Neural cell (in vitro differentiated cells): Measurements from ENCODE around the gene TIGD6. TPM values are rescaled to one million over a fixed set of nuclear protein-coding genes. Genes with fewer than 3 reads are reported as not detected.

Experiments used
- H2AFZ ChIP-seq: fragments of 200-600, 300-800 bp; sonication (generic), shearing (Covaris generic); 2 replicates; pipeline ENCODE4 v1.6.0; 2014; ENCODE audit warnings: low read depth, mild to moderate bottlenecking, antibody characterized with exemption, low read length, moderate library complexity
- H3F3A ChIP-seq: fragments of 200-600 bp; shearing (Covaris generic); 2 replicates; pipeline ENCODE4 v1.6.1; 2016; ENCODE audit warnings: mild to moderate bottlenecking, moderate library complexity, mixed read lengths, antibody characterized with exemption, low read length; ENCODE audit not compliant: insufficient read depth, poor library complexity, severe bottlenecking
- H3K27ac ChIP-seq: fragments of 200-600, 300-800 bp; sonication (generic), shearing (Covaris generic); 2 replicates; pipeline ENCODE4 v1.5.1; 2014; ENCODE audit warnings: mild to moderate bottlenecking, low read length, moderate library complexity
- H3K27me3 ChIP-seq: fragments of 300-800, 200-600 bp; sonication (generic), shearing (Covaris generic); 2 replicates; pipeline ENCODE4 v1.6.0; 2014; ENCODE audit warnings: mild to moderate bottlenecking, low read depth, low read length, moderate library complexity; ENCODE audit not compliant: insufficient read depth
- H3K36me3 ChIP-seq: fragments of 300-800, 200-600 bp; sonication (generic), shearing (Covaris generic); 2 replicates; pipeline ENCODE4 v1.5.1; 2014; ENCODE audit warnings: mild to moderate bottlenecking, antibody characterized with exemption, low read length, moderate library complexity; ENCODE audit not compliant: insufficient read depth
- H3K4me2 ChIP-seq: fragments of 300-800, 200-600 bp; sonication (generic), shearing (Covaris generic); 2 replicates; pipeline ENCODE4 v1.6.0; 2014; ENCODE audit warnings: mild to moderate bottlenecking, low read length
- H3K4me3 ChIP-seq: fragments of 300-800, 200-600 bp; sonication (generic), shearing (Covaris generic); 2 replicates; pipeline ENCODE4 v1.5.1; 2014; ENCODE audit warnings: mild to moderate bottlenecking, low read length, moderate library complexity
- H3K79me2 ChIP-seq: fragments of 200-600 bp; shearing (Covaris generic); replicated peaks from 2 replicates; pipeline ENCODE4 v1.6.0; 2014; ENCODE audit warnings: mild to moderate bottlenecking, low read length, moderate library complexity; ENCODE audit not compliant: insufficient read depth
- H3K9ac ChIP-seq: fragments of 300-800, 200-600 bp; sonication (generic), shearing (Covaris generic); 2 replicates; pipeline ENCODE4 v1.6.1; 2016; ENCODE audit warnings: mild to moderate bottlenecking, low read length, mixed read lengths
- H3K9me2 ChIP-seq: fragments of 200-600 bp; shearing (Covaris generic); 2 replicates; pipeline ENCODE4 v1.6.1; 2016; ENCODE audit warnings: mild to moderate bottlenecking, low read length, mixed read lengths; ENCODE audit not compliant: insufficient read depth
- H3K9me3 ChIP-seq: fragments of 200-600, 300-800 bp; sonication (generic), shearing (Covaris generic); 2 replicates; pipeline ENCODE4 v1.6.1; 2016; ENCODE audit warnings: mild to moderate bottlenecking, mixed run types, low read length, moderate library complexity, mixed read lengths
- H4K20me1 ChIP-seq: fragments of 200-600 bp; shearing (Covaris generic); 2 replicates; pipeline ENCODE4 v1.6.1; 2016; ENCODE audit warnings: mild to moderate bottlenecking, mixed run types; ENCODE audit not compliant: insufficient read depth
- EP300 ChIP-seq: fragments of 450-650 bp; conservative IDR thresholded peaks from 2 replicates; pipeline ENCODE4 v1.6.1; 2014; ENCODE audit warnings: antibody characterized with exemption, mild to moderate bottlenecking, moderate library complexity; ENCODE audit not compliant: poor library complexity, severe bottlenecking
- EZH2 ChIP-seq: fragments of 200-600, 300-800 bp; shearing (Covaris generic), sonication (generic); IDR thresholded peaks from 2 replicates; pipeline ENCODE4 v1.6.1; 2014; ENCODE audit warnings: antibody characterized with exemption, low read length, borderline replicate concordance, mild to moderate bottlenecking; ENCODE audit not compliant: insufficient read depth, poor library complexity, severe bottlenecking
- MXI1 ChIP-seq: fragments of 450-650 bp; conservative IDR thresholded peaks from 2 replicates; pipeline ENCODE4 v1.6.1; 2014; ENCODE audit warnings: antibody characterized with exemption, mild to moderate bottlenecking; ENCODE audit not compliant: poor library complexity, severe bottlenecking
- POLR2AphosphoS5 ChIP-seq: IDR thresholded peaks from 2 replicates; pipeline ENCODE4 v1.6.1; 2012
- RAD21 ChIP-seq: fragments of 450-650 bp; conservative IDR thresholded peaks from 2 replicates; pipeline ENCODE4 v1.6.1; 2014; ENCODE audit warnings: antibody characterized with exemption, mild to moderate bottlenecking, moderate library complexity
- SMC3 ChIP-seq: fragments of 450-650 bp; conservative IDR thresholded peaks from 2 replicates; pipeline ENCODE4 v1.6.1; 2014; ENCODE audit warnings: antibody characterized with exemption, mild to moderate bottlenecking, moderate library complexity; ENCODE audit not compliant: poor library complexity
- TAF1 ChIP-seq: IDR thresholded peaks from 2 replicates; pipeline ENCODE4 v1.6.1; 2012; ENCODE audit warnings: low read depth
- polyA plus RNA-seq: library from polyadenylated mRNA; depleted of rRNA; stranded (reverse); fragments of >200 nt; gene quantifications from 2 replicates; pipeline ENCODE4 v1.2.3, GENCODE V29; 2014
- TF ChIP-seq, protein P1 (sequence below): IDR thresholded peaks from 2 replicates; pipeline ENCODE4 v1.6.1; 2012; ENCODE audit warnings: borderline replicate concordance
- TF ChIP-seq, protein P2 (sequence below): fragments of 450-650 bp; IDR thresholded peaks from 2 replicates; pipeline ENCODE4 v1.5.1; 2014; ENCODE audit warnings: antibody characterized with exemption, mild to moderate bottlenecking, moderate library complexity; ENCODE audit not compliant: poor library complexity, severe bottlenecking

The TIGD6 gene
- polyA plus RNA-seq, 1 donor from 2014 or later: 6.5 TPM

DNA sequence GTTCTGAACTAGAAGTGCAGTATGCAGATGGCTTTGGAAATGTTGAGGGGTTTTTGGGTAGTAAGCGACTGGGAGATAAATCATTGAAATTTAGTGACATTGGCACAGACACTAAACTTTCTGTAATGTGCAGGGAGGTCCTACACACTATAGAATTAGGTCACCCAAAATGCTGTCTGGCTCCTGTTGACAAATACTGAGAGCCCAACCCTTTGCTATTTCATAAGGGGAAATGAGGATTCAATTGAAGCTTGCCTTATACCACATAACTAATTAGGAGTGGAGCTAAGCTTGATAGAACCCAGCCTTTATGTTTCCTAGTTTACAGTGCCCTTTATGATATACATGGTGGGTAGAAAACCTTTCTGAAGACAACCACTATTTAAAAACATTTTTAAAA lies 22.7 kb upstream of the TIGD6 start:
- no peaks in the 10 kb centered on the region for H3K27me3 ChIP-seq
- H3K79me2 ChIP-seq: no peaks in the 10 kb centered on the region
- no peak overlapping the region for H3K4me2 ChIP-seq
- H3K4me3 ChIP-seq: no peak overlapping the region
- no peaks in the 10 kb centered on the region for H4K20me1 ChIP-seq
- no peak overlapping the region for H2AFZ ChIP-seq
- no peak overlapping the region for H3K27ac ChIP-seq
- no peak for TF ChIP-seq RAD21
- TF ChIP-seq POLR2AphosphoS5: no peak
- TF ChIP-seq, protein P1, sequence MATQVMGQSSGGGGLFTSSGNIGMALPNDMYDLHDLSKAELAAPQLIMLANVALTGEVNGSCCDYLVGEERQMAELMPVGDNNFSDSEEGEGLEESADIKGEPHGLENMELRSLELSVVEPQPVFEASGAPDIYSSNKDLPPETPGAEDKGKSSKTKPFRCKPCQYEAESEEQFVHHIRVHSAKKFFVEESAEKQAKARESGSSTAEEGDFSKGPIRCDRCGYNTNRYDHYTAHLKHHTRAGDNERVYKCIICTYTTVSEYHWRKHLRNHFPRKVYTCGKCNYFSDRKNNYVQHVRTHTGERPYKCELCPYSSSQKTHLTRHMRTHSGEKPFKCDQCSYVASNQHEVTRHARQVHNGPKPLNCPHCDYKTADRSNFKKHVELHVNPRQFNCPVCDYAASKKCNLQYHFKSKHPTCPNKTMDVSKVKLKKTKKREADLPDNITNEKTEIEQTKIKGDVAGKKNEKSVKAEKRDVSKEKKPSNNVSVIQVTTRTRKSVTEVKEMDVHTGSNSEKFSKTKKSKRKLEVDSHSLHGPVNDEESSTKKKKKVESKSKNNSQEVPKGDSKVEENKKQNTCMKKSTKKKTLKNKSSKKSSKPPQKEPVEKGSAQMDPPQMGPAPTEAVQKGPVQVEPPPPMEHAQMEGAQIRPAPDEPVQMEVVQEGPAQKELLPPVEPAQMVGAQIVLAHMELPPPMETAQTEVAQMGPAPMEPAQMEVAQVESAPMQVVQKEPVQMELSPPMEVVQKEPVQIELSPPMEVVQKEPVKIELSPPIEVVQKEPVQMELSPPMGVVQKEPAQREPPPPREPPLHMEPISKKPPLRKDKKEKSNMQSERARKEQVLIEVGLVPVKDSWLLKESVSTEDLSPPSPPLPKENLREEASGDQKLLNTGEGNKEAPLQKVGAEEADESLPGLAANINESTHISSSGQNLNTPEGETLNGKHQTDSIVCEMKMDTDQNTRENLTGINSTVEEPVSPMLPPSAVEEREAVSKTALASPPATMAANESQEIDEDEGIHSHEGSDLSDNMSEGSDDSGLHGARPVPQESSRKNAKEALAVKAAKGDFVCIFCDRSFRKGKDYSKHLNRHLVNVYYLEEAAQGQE: no peak
- TF ChIP-seq, protein P2, sequence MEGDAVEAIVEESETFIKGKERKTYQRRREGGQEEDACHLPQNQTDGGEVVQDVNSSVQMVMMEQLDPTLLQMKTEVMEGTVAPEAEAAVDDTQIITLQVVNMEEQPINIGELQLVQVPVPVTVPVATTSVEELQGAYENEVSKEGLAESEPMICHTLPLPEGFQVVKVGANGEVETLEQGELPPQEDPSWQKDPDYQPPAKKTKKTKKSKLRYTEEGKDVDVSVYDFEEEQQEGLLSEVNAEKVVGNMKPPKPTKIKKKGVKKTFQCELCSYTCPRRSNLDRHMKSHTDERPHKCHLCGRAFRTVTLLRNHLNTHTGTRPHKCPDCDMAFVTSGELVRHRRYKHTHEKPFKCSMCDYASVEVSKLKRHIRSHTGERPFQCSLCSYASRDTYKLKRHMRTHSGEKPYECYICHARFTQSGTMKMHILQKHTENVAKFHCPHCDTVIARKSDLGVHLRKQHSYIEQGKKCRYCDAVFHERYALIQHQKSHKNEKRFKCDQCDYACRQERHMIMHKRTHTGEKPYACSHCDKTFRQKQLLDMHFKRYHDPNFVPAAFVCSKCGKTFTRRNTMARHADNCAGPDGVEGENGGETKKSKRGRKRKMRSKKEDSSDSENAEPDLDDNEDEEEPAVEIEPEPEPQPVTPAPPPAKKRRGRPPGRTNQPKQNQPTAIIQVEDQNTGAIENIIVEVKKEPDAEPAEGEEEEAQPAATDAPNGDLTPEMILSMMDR: no peak
- no peak for TF ChIP-seq MXI1
- TF ChIP-seq EP300: no peak
- TF ChIP-seq EZH2: no peak
- TF ChIP-seq SMC3: no peak
- no peak for TF ChIP-seq TAF1
- no peaks in the 10 kb centered on the region for H3K36me3 ChIP-seq
- H3K9ac ChIP-seq: no peak overlapping the region
- no peaks in the 10 kb centered on the region for H3K9me2 ChIP-seq
- H3K9me3 ChIP-seq: no peaks in the 10 kb centered on the region
- no peaks in the 10 kb centered on the region for H3F3A ChIP-seq

DNA sequence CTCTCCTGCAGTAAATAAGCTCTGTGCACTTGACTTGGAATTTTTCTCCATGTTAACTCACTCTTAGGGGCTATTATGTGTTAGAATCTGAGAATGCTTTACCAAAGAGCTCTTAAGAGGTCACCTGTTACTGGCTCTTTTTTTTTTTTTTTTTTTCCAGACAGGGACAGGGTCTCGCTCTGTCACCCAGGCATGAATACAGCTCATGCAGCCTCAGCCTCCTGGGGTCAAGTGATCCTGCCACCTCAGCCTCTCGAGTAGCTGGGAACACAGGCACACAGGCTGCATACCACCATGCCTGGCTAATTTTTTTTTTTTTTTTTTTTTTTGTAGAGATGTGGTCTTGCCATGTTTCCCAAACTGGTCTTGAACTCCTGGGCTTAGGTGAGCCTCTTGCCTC lies 22.2 kb upstream of the TIGD6 start:
- Histone ChIP-seq H3K9me3 (no peaks in the 10 kb centered on the region), H3K9me2 (no peaks in the 10 kb centered on the region), H3K9ac (no peak overlapping the region), H3K27ac (no peak overlapping the region), H3K36me3 (no peaks in the 10 kb centered on the region), H4K20me1 (no peaks in the 10 kb centered on the region), H2AFZ (no peak overlapping the region), H3F3A (no peaks in the 10 kb centered on the region), H3K4me3 (no peak overlapping the region), H3K27me3 (no peaks in the 10 kb centered on the region), H3K79me2 (no peaks in the 10 kb centered on the region), H3K4me2 (no peak overlapping the region)
- TF ChIP-seq, protein P1: no peak
